SHP77 (cell line): ENCODE measurements around the gene EGFL8.
"Not testable (repeated sequence)": the region's sequence is repeated elsewhere in the genome, so short reads cannot be mapped to it uniquely, and the experiment has no call there.

Source experiments
- DNase-seq, 2 experiments: peaks; one replicate each; lab custom pipeline; 2025; lab: John Stamatoyannopoulos, UW

The EGFL8 gene

DNA sequence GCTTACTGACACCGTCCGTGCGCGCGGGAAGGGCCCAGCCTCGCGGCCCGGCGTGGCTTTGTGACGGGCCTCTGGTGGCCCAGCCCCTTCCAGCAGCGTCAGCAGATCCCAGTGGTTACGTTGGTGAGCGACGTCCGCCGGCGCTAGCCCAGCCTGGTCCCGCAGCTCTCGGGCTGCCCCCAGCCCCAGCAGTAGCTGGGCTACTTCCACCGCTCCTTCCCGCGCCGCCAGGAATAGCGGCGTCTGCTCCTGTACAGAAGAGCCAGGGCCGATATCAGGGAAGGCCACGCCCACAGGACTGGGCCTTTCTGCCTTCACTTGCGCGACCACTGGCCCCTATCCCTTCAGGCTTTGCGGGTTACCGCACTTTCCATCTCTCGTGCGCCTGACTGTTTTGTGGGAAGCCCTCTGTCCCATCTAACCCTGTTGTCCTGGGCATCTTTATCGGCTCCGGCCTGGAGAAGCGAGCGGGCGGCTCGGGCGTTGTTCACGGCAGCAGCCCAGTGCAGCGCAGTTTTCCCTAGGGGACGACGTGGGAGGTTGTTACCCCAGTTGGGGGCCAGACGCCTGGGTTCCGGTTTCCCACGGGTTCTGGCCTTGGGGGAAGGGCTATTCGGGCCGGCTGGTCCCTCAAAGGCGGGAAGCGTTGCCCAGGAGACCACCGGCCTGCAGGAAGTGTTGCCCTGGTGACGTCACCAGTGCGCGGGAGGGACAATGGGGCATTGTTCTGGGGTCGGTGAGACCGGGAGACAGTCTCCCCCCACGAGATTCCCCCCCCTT is 31.7 kb downstream of the EGFL8 start:
- DNase-seq: peak; percentile 87 to 90

DNA sequence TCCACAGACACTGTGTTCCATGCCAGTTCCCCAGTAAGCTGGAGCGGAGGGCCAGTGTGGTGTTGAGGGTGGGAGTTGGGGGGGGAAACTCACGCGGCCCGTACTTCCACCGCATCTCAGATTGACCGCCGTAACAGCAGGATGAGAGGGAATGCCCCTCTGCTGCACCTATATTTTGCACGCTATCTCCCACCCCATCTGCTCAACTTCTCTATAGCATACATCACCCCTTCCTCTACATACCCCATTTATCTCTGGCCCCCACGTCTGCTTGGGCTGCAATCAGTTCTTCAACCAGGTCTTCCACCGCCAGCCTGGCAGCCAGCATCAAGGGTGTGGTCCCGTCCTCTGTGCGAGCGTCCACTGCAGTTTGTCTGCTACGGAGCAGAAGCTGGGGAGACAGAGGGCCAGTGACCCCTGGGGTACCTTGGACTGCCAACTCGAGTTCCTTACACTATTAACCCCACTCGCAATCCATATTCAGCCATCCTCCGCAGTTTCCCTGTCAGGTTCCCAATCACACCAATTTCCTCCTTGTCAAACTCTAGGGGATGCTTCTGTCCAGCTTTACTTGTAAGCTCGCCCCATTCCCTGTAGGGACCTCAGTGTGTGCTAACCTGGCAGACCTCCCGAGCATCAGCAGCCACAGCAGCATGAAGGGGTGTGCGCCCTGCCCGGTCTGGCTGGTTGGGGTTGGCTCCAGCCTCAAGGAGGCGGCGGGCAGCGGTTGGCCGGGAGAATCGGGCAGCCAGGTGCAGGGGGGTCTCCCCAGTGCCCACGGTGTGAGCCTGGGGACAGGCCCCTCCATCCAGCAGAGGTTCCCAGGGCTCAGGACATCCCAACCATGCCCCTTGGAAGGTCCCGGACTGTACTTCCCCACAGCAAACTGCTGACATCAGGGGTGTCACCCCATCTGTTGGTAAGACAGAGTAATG is 32.6 kb downstream of the EGFL8 start:
- peak in 1 of 2 experiments; percentile 8 for DNase-seq

DNA sequence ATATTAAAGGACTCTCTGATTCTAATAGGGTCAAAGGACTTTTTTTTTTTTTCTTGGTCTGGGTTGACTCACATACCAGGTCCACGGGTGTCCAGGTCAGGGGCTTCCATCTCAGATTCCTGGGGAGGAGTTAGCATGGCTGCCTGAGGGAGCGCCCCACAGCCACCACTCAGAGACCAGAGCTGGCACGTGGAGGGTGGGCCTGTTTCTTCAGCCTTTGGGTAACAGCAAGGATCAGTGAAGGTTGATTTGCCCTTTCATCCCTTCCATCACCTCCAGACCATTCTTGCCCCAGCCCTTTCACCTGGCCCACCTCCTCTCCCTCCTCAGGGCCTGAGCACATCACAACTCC is 33.9 kb downstream of the EGFL8 start:
- no peak for DNase-seq

DNA sequence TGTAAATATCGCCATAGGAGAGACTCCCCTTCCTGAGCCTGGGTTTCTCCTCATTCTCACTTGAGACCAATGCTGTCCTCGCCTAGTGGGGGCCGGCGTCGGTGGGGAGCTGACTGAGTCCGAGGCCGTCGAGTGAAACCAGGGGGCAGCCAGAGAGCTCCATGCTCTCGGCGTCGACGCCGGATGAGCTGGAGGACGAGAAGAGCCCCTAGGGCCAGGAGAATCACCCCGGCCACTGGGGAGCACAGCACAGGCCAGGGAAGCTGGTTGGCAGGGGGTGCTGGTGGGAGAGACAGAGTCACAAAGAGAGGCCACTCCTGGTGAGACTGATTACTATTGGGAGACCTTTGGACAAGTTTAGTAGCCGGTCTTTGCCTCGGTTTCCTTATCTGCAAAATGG is 34.5 kb downstream of the EGFL8 start:
- no peak for DNase-seq

DNA sequence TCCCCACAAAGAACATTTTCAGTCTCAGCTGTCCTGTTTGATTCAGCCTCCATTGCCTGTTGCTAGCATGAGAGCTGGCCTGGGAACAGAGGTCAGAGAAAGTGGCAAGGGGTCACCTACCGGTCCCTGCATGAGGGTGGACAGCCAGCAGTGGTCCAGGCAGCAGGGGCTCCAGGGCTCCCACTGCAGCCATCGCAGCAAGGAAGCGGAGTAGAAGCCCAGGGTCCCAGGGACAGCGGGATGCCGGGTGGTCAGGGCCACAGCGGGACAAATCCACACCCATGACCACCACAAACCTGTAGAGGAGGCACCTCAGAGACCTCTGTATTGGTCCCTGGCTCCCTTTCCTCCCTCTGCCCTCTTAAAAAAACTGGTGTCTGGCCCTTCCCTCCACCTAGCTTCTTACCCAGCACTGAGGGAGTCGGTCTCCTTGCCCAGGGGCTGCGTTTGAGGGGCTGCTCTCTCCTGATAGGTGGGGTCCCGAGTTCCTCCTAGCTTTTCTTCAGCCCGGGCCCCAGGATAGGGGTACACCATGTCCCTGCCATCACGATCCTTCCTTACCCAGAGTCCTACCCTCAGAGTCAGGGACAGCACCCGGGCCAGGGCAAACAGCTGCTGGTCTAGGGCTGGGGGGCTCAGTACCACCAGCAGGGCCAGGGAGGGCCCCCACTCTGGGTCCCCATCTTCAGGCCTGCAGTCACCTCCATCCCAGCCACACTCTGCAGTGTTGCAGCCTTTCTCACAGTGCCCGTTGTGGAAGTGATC is 36.5 kb downstream of the EGFL8 start:
- DNase-seq: no peak

DNA sequence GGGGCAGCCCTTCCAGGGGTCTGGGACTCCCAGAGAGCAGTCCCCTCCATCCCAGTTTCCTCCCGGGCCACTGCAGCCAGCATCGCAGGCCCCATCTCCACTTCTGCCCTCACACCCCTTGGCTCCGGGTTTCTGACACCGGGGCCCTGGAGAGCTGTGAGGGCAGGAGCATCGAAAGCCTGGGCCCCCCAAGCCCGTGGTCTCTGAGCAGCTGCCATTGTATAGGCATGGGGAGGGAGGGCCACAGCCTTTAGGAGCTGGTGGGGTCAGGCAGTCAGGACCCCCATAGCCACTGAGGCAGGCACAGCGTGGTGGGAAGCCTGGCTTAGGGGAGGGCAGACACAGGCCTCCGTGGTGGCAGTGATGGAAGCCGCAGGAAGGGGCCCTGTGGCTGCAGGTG is 37.8 kb downstream of the EGFL8 start:
- no peak for DNase-seq

DNA sequence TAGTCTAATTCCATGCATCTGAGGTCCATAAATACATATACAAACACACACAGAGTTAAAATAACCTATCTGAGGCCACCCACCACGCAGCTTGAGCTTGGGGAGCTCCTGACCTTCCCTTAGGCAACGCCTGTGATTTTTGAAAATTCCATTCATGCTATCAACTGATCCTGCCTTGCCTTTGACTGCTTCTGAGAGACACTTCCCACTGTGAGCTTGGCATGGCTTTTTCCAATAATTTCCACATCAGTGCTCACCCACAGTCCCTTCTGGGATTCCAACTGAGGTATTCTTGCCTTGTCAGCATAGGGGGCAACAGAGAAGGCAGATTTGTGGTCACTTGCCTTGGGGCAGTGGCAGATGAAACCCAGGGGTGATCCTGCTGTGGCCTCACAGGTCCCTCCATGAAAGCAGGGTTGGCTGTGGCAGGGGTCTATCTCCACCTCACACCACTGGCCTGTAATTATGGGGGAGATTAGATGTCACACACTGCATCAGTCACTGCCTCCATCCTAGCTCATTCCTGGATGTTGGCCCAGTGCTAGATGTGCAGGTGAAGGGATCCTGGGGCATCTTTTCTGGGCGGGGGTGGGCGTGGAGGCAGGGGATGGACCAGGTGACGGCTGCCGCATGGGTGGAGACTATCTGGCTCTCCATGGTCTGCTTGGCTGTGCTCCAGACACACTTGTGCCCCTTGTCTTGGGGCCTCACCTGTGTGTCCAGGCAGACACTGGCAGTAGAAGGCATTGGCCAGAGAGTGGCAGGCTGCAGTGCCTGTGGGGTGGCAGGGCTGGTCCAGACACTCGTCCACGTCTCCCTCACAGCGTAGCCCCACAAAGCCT is 39.3 kb downstream of the EGFL8 start:
- DNase-seq: no peak

DNA sequence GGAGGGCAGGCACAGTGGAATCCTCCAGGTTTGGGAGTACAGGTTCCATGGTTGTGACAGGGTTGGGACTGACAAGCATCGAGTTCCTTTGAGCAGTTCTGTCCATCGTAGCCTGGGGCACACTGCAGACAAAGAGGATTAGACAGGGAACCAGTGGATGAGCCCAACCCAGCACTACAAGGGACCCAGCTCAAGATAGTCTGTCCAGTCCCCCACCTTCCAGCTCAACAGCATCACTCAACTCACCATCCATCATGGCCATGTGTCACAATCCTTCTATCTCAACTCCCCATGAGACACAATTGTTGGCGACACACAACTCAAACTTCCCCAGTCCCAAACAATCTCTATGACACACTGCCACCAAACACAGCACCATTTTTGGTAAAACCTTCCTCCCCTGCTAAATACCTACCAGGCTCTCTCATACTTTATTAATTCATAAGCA is 39.9 kb downstream of the EGFL8 start:
- no peak for DNase-seq

DNA sequence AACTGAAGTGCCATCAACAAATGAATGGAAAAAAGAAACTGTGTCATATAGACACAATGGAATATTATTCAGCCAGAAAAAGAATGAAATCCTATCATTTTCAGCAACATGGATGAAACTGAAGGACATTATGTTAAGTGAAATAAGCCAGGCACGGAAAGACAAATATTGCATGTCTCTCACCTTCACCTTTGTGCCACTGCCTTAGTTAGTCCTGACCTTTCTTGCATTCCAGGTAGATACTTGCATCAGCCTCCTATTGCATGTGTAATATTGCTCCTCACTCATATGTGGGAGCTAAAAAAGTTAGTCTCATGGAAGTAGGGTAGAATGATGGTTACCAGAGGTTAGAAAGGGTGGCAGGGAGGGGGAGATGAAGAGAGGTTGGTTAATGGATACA is 44.6 kb downstream of the EGFL8 start:
- no peak for DNase-seq

DNA sequence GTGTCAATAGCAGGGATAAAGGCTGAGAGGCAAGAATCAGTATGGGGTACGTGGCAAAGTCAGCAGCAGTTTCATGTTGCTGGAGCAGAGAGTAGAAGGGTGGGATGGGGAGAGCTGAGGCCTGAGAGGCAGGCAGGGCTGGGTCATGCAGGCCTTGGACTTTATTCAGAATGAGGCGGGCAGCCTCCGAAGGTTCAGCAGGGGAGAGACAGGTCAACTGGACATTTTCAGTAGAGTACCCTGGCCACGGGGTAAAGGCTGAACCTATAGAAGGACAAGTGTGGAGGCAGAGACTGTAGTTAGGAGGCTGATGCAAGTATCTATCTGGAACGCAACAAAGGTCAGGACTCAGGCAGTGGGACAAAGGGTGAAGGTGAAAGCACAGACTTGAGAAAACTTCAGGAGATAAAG is 45.8 kb downstream of the EGFL8 start:
- DNase-seq: no peak

DNA sequence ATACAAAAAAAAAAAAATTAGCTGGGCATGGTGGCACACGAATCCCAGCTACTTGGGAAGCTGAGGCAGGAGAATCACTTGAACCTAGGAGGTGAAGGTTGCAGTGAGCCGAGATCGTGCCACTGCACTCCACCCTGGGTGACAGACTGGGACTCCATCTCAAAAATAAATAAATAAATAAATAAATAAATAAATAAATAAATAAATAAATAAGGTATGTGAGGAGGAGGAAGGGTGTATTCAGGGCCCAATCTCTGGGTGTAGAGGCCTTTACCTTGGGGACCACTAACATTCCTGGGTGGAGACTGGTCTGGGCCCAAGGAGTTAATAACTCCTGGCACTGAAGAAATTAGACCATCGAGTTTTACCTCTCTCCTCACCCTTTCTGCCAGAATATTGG is 47.0 kb downstream of the EGFL8 start:
- DNase-seq: not testable (repeated sequence)

DNA sequence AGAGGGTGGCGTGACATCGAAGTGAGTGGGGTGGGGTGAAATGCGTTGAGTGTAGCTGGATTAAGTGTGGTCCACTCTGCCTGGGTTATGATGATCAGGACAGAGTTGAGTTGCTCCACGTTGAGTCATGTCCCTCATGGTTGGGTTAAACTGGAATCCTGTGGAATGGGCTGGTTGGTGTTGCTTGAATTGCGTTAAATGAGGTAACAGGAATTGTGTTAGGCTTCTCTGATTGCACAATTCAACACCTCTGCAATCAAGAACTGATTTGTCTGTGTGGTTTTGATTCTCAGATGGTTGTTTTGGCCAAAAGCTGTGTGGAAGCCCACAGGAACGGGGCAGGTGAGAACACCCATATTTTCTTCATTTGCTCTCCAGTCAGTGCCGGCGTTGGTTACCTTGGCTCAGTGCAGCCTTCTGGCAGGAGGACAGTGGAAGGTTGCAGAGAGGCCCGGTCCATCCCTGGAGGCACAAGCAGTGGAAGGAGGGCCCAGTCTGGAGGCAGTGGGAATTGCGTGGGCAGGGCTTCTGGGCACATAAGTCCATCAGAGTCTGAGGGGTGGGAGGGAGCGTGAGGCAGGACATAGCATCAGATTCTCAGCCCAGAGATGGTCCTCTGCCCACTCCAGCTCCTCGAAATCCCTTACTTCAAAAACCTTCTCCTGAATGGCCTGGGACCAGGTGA is 47.8 kb downstream of the EGFL8 start:
- DNase-seq: no peak

DNA sequence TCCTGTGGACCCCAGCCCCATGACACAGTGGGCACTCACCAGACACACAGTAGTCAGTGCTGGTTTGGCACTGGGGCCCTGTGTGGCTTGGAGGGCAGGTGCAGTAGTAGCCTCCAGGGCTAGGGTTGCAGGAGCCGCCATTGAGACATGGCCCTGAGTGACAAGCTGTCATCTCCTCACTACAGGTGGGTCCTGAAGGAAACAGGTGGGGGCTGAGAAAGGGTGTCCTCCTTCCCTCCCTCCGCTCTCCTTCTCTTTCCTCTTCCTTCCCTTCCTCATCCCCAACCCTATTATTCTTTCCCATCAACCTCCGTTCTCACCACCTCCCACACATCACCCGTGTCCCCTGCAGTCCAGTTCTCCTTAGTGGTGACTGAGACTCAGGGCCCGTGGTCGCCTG is 49.3 kb downstream of the EGFL8 start:
- DNase-seq: no peak

DNA sequence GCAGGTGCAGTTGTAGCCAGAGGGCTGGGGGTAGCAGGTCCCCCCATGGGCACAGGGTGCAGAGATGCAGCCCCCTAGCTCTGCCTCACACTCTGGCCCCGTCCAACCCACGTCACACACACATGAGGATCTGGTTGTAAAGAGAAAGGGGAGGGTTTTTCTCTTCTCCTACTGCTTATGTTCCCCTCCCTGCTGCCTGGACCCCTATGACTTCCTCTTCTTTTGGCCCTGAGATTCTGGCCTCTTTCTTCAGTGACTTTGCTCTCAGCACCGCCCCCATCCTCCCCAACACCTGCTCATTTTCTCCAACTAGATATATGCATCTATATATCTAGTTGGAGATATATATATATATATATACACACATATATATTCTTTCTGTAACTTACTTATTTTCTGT is 49.7 kb downstream of the EGFL8 start:
- DNase-seq: no peak

DNA sequence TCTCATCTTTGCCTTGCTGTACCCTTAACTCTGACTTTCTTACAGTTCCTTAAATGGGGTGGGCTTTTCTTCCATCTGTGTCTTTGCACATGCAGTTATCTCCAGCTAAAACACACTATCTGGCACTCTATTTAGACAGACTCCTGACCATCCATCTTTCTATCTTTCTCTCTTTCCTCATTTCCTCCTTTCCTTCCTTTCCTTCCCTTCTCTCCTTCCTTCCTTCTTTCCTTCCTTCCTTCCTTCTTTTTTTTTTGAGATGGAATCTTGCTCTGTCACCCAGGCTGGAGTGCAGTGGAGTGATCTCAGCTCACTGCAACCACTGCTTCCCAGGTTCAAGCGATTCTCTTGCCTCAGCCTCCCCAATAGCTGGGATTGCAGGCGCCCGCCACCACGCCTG is 51.2 kb downstream of the EGFL8 start:
- DNase-seq: no peak

DNA sequence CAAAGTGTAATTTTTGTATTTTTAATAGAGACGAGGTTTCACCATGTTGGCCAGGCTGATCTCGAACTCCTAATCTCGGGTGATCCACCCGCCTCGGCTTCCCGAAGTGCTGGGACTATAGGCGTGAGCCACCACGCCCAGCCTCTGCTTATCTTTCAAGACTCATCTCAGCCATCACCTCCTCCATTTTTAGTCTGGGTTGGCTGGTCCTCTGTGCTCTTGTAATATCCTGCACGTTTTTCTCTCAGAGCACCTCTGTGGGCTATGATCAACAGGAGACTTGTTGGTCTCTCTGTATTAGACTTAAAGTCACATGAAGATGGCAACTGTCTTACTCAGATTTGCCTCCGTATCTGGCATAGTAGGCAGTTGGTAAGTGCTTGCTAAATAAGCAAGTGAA is 51.9 kb downstream of the EGFL8 start:
- DNase-seq: no peak

DNA sequence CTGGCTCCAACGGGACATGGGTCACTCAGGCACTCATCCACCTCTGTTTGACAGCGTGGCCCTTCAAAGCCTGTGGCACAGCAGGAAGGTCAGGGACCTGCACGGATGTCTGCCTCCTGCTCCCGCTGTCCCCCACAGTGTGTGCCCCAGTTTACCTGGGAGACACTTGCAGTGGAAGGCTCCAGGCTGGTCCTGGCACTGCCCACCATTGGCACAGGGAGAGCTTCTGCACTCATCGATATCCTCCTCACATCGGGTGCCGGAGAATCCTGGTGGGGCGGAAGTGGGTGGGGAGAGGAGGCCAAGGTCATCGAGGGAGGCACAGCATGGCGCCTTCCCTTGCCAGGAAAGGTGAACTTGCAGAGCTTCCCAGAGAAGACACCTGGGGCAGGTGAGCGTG is 52.6 kb downstream of the EGFL8 start:
- DNase-seq: no peak
